HG03060 (cell line): ENCODE measurements around the gene GABRB1.

Source experiments
- ATAC-seq: cut with Tn5 transposase; IDR thresholded peaks from one replicate; pipeline ENCODE4 v1.9.1; 2021; ENCODE audit warnings: low read depth, moderate number of reproducible peaks; ENCODE audit not compliant: unreplicated experiment

Gene GABRB1

GRCh38 chr4:47043821-47044220 is 12.5 kb downstream of the GABRB1 start:
- no peak for ATAC-seq

- no peak for ATAC-seq
Measured at GRCh38 chr4:47045261-47045660, 13.9 kb downstream of the GABRB1 start.

- ATAC-seq: no peak
Measured at GRCh38 chr4:47049347-47049746, 18.0 kb downstream of the GABRB1 start.

GRCh38 chr4:47050761-47051725 is 19.7 kb downstream of the GABRB1 start:
- ATAC-seq: no peak

- no peak for ATAC-seq
Measured at GRCh38 chr4:47053485-47053884, 22.1 kb downstream of the GABRB1 start.

GRCh38 chr4:47054130-47054529 is 22.8 kb downstream of the GABRB1 start:
- no peak for ATAC-seq

- no peak for ATAC-seq
Measured at GRCh38 chr4:47057991-47058390, 26.6 kb downstream of the GABRB1 start.

- no peak for ATAC-seq
Measured at GRCh38 chr4:47060561-47060960, 29.2 kb downstream of the GABRB1 start.

GRCh38 chr4:47061435-47061834 is 30.1 kb downstream of the GABRB1 start:
- no peak for ATAC-seq

- ATAC-seq: no peak
Measured at GRCh38 chr4:47065051-47065481, 33.7 kb downstream of the GABRB1 start.

- no peak for ATAC-seq
Measured at GRCh38 chr4:47068986-47069385, 37.6 kb downstream of the GABRB1 start.

GRCh38 chr4:47071901-47072341 is 40.6 kb downstream of the GABRB1 start:
- no peak for ATAC-seq

- ATAC-seq: no peak
Measured at GRCh38 chr4:47073647-47074046, 42.3 kb downstream of the GABRB1 start.

GRCh38 chr4:47074816-47075215 is 43.4 kb downstream of the GABRB1 start:
- ATAC-seq: no peak

GRCh38 chr4:47075262-47075661 is 43.9 kb downstream of the GABRB1 start:
- ATAC-seq: no peak

- no peak for ATAC-seq
Measured at GRCh38 chr4:47075919-47076318, 44.6 kb downstream of the GABRB1 start.

- ATAC-seq: no peak
Measured at GRCh38 chr4:47084111-47084510, 52.7 kb downstream of the GABRB1 start.

GRCh38 chr4:47084795-47085194 is 53.4 kb downstream of the GABRB1 start:
- no peak for ATAC-seq

GRCh38 chr4:47088298-47088697 is 56.9 kb downstream of the GABRB1 start:
- no peak for ATAC-seq

GRCh38 chr4:47095884-47096283 is 64.5 kb downstream of the GABRB1 start:
- ATAC-seq: no peak

GRCh38 chr4:47101453-47101852 is 70.1 kb downstream of the GABRB1 start:
- no peak for ATAC-seq

GRCh38 chr4:47104986-47105385 is 73.6 kb downstream of the GABRB1 start:
- ATAC-seq: no peak
